ENCODE data around the gene CHTF18.
"Not testable (repeated sequence)": the region's sequence is repeated elsewhere in the genome, so short reads cannot be mapped to it uniquely, and the experiment has no call there.

CHTF18 gene

GRCh38 chr16:788399-789126 is at the start of gene CHTF18:
CHTF18 (plus strand) TSS chr16:788620; CDS start chr16:788685, 65 bp downstream.
- H3K36me3 ChIP-seq (ENCODE audit: insufficient read depth, low read length) = peaks cover 13% of the 10 kb centered on the region
- peaks cover 4% of the 10 kb centered on the region; the same call in 1 of the 2 replicates for H3K4me1 ChIP-seq (ENCODE audit: insufficient read depth, low read length)
- H3K9ac ChIP-seq (ENCODE audit: low read depth, low read length) = peak within 1 kb of the TSS; percentile 84
- no peaks in the 10 kb centered on the region for H3K9me3 ChIP-seq (ENCODE audit: control insufficient read depth, insufficient read depth, low read length)

- H3K9me3 ChIP-seq (ENCODE audit: control insufficient read depth, insufficient read depth, low read length) = no peaks in the 10 kb centered on the region
- H3K9ac ChIP-seq (ENCODE audit: low read depth, low read length) = peak overlapping the region; percentile 93
- peaks cover 6% of the 10 kb centered on the region; the same call in 1 of the 2 replicates for H3K4me1 ChIP-seq (ENCODE audit: insufficient read depth, low read length)
- peaks cover 5% of the 10 kb centered on the region; the same call in 1 of the 2 replicates for H3K36me3 ChIP-seq (ENCODE audit: insufficient read depth, low read length)
These were observed 48.6 kb upstream of the CHTF18 start for GRCh38 chr16:739560-740458.

GRCh38 chr16:740459-740763 is 48.0 kb upstream of the CHTF18 start:
- Histone ChIP-seq H3K9ac (ENCODE audit: low read depth, low read length) (peak overlapping the region; percentile 93), H3K4me1 (ENCODE audit: insufficient read depth, low read length) (peaks cover 6% of the 10 kb centered on the region; the same call in 1 of the 2 replicates), H3K9me3 (ENCODE audit: control insufficient read depth, insufficient read depth, low read length) (no peaks in the 10 kb centered on the region), H3K36me3 (ENCODE audit: insufficient read depth, low read length) (peaks cover 5% of the 10 kb centered on the region; the same call in 1 of the 2 replicates)

GRCh38 chr16:740764-741505 is 47.5 kb upstream of the CHTF18 start, which contains the start of gene CIAO3:
CIAO3 (minus strand) TSS chr16:740997; CDS start chr16:740985, 12 bp downstream.
- Histone ChIP-seq H3K36me3 (ENCODE audit: insufficient read depth, low read length) (peaks cover 5% of the 10 kb centered on the region; the same call in 1 of the 2 replicates), H3K4me1 (ENCODE audit: insufficient read depth, low read length) (peaks cover 6% of the 10 kb centered on the region; the same call in 1 of the 2 replicates), H3K9me3 (ENCODE audit: control insufficient read depth, insufficient read depth, low read length) (no peaks in the 10 kb centered on the region), H3K9ac (ENCODE audit: low read depth, low read length) (peak within 1 kb of the TSS; percentile 93)

- no peaks in the 10 kb centered on the region for H3K9me3 ChIP-seq (ENCODE audit: control insufficient read depth, insufficient read depth, low read length)
- H3K4me1 ChIP-seq (ENCODE audit: insufficient read depth, low read length) = peaks cover 6% of the 10 kb centered on the region; the same call in 1 of the 2 replicates
- H3K36me3 ChIP-seq (ENCODE audit: insufficient read depth, low read length) = 0 out of 2 replicates have a peak, but pooled peaks cover under 1% of the 10 kb centered on the region
- H3K9ac ChIP-seq (ENCODE audit: low read depth, low read length) = no peak overlapping the region
These were observed 46.3 kb upstream of the CHTF18 start for GRCh38 chr16:741986-742629.

GRCh38 chr16:742894-743293 is 45.5 kb upstream of the CHTF18 start:
- not testable (repeated sequence) for H3K36me3 ChIP-seq (ENCODE audit: insufficient read depth, low read length); H3K9ac ChIP-seq (ENCODE audit: low read depth, low read length); H3K9me3 ChIP-seq (ENCODE audit: control insufficient read depth, insufficient read depth, low read length); H3K4me1 ChIP-seq (ENCODE audit: insufficient read depth, low read length)

- no peak overlapping the region for H3K9ac ChIP-seq (ENCODE audit: low read depth, low read length)
- H3K9me3 ChIP-seq (ENCODE audit: control insufficient read depth, insufficient read depth, low read length) = no peaks in the 10 kb centered on the region
- 0 out of 2 replicates have a peak, but pooled peaks cover 3% of the 10 kb centered on the region for H3K4me1 ChIP-seq (ENCODE audit: insufficient read depth, low read length)
These were observed 44.5 kb upstream of the CHTF18 start for GRCh38 chr16:743794-744500.

GRCh38 chr16:745739-746138 is 42.7 kb upstream of the CHTF18 start:
- H3K4me1 ChIP-seq (ENCODE audit: insufficient read depth, low read length) = 0 out of 2 replicates have a peak, but pooled peaks cover 1% of the 10 kb centered on the region
- H3K9me3 ChIP-seq (ENCODE audit: control insufficient read depth, insufficient read depth, low read length) = no peaks in the 10 kb centered on the region
- no peak overlapping the region for H3K9ac ChIP-seq (ENCODE audit: low read depth, low read length)
- H3K36me3 ChIP-seq (ENCODE audit: insufficient read depth, low read length) = no peaks in the 10 kb centered on the region

More at GRCh38 chr16:743794-744500, 44.5 kb upstream of the CHTF18 start:
- no peaks in the 10 kb centered on the region for H3K36me3 ChIP-seq (ENCODE audit: insufficient read depth, low read length)

- no peaks in the 10 kb centered on the region for H3K36me3 ChIP-seq (ENCODE audit: insufficient read depth, low read length)
- H3K9me3 ChIP-seq (ENCODE audit: control insufficient read depth, insufficient read depth, low read length) = no peaks in the 10 kb centered on the region
- peaks cover 10% of the 10 kb centered on the region; the same call in 1 of the 2 replicates for H3K4me1 ChIP-seq (ENCODE audit: insufficient read depth, low read length)
- no peak overlapping the region for H3K9ac ChIP-seq (ENCODE audit: low read depth, low read length)
These were observed 41.8 kb upstream of the CHTF18 start for GRCh38 chr16:746637-747036.

- no peaks in the 10 kb centered on the region for H3K36me3 ChIP-seq (ENCODE audit: insufficient read depth, low read length)
- no peaks in the 10 kb centered on the region for H3K9me3 ChIP-seq (ENCODE audit: control insufficient read depth, insufficient read depth, low read length)
- H3K4me1 ChIP-seq (ENCODE audit: insufficient read depth, low read length) = peaks cover 19% of the 10 kb centered on the region; the same call in 1 of the 2 replicates
- no peak overlapping the region for H3K9ac ChIP-seq (ENCODE audit: low read depth, low read length)
These were observed 40.3 kb upstream of the CHTF18 start for GRCh38 chr16:747978-748746.

- H3K36me3 ChIP-seq (ENCODE audit: insufficient read depth, low read length) = no peaks in the 10 kb centered on the region
- H3K4me1 ChIP-seq (ENCODE audit: insufficient read depth, low read length) = peaks cover 19% of the 10 kb centered on the region; the same call in 1 of the 2 replicates
- H3K9me3 ChIP-seq (ENCODE audit: control insufficient read depth, insufficient read depth, low read length) = no peaks in the 10 kb centered on the region
- H3K9ac ChIP-seq (ENCODE audit: low read depth, low read length) = no peak overlapping the region
These were observed 39.4 kb upstream of the CHTF18 start for GRCh38 chr16:749010-749409.

- Histone ChIP-seq H3K36me3 (ENCODE audit: insufficient read depth, low read length) (no peaks in the 10 kb centered on the region), H3K9ac (ENCODE audit: low read depth, low read length) (no peak overlapping the region)
These were observed 37.9 kb upstream of the CHTF18 start for GRCh38 chr16:750485-750884.

More at GRCh38 chr16:750485-750884, 37.9 kb upstream of the CHTF18 start:
- Histone ChIP-seq H3K4me1 (ENCODE audit: insufficient read depth, low read length) (peaks cover 19% of the 10 kb centered on the region; the same call in 1 of the 2 replicates), H3K9me3 (ENCODE audit: control insufficient read depth, insufficient read depth, low read length) (no peaks in the 10 kb centered on the region)
